Heart left ventricle (tissue), 16 donors: ENCODE measurements around the gene CCNT2. TPM values are rescaled to one million over a fixed set of nuclear protein-coding genes. Genes with fewer than 3 reads are reported as not detected.

Experiments used
- ATAC-seq, 4 donors: fragments of 200-7000 bp; cut with Tn5 transposase; one replicate each; pipeline ENCODE4 v1.9.1; 2020 to 2022; ENCODE audit warnings: moderate library complexity in 4 of 4, mild to moderate bottlenecking in 3 of 4, moderate number of reproducible peaks in 1 of 4
- DNase-seq, 5 donors: peaks; one replicate each; pipeline ENCODE4 v3.0.0-alpha.2; 2020
- H3K27ac ChIP-seq, 12 donors: fragments of 200-600 bp; sonication (generic) in 4 of 12; one replicate each; pipeline versions ENCODE4 v1.5.0 to v1.8.0; 2016 to 2022; ENCODE audit warnings: mild to moderate bottlenecking in 2 of 12
- H3K27me3 ChIP-seq, 9 donors: fragments of 200-600 bp; sonication (generic) in 2 of 9; one replicate each; pipeline versions ENCODE4 v1.5.1 to v1.8.0; 2016 to 2022; ENCODE audit warnings: mild to moderate bottlenecking in 3 of 9
- H3K36me3 ChIP-seq, 9 donors: fragments of 200-600 bp; sonication (generic) in 2 of 9; one replicate each; pipeline versions ENCODE4 v1.5.0 to v1.8.0; 2018 to 2022; ENCODE audit warnings: mild to moderate bottlenecking in 2 of 9
- H3K4me1 ChIP-seq, 12 donors: fragments of 200-600 bp; sonication (generic) in 4 of 12; one replicate each; pipeline versions ENCODE4 v1.5.0 to v1.8.0; 2016 to 2022; ENCODE audit warnings: mild to moderate bottlenecking in 3 of 12
- H3K4me3 ChIP-seq, 12 donors: fragments of 200-600 bp; sonication (generic) in 4 of 12; one replicate each; pipeline versions ENCODE4 v1.5.0 to v1.8.0; 2017 to 2022; ENCODE audit warnings: mild to moderate bottlenecking in 9 of 12, moderate library complexity in 4 of 12
- H3K9me3 ChIP-seq, 12 donors: fragments of 200-600 bp; sonication (generic) in 4 of 12; one replicate each; pipeline versions ENCODE4 v1.5.0 to v1.8.0; 2016 to 2022; ENCODE audit warnings: mild to moderate bottlenecking in 1 of 12
- CTCF ChIP-seq, 12 donors: fragments of 200-600 bp; sonication (generic) in 4 of 12; IDR thresholded peaks; one replicate each; pipeline versions ENCODE4 v1.5.0 to v1.8.0; 2018 to 2022; ENCODE audit warnings: antibody characterized with exemption in 12 of 12, mild to moderate bottlenecking in 5 of 12
- POLR2A ChIP-seq, 2 donors: fragments of 450-650 bp; IDR thresholded peaks; one replicate each; pipeline ENCODE4 v1.6.1; 2017; ENCODE audit warnings: antibody characterized with exemption in 2 of 2, mild to moderate bottlenecking in 2 of 2, moderate library complexity in 2 of 2
- WGBS, 4 donors: extraction: QIAGEN DNeasy Blood & Tissue Kit in 2 of 4; methylation state at CpG; one replicate each; pipeline versions ENCODE4 v1.1.5 to v1.1.7; 2013 to 2018; 5-methylcytosine and 5-hydroxymethylcytosine counted together
- intact Hi-C, 10 donors: fragments of 100-400 bp; cut with DNase I; formaldehyde crosslinking; loops; one replicate each; pipeline versions ENCODE4 v1.11.1 to v1.14.2; 2022
- polyA plus RNA-seq, 2 donors: library from polyadenylated mRNA; stranded (reverse); fragments of 200-250 nt; gene quantifications; one replicate each; pipeline ENCODE4 v1.2.3, GENCODE V29; 2013
- total RNA-seq, 9 donors: library from RNA; depleted of rRNA in 2 of 9; stranded (reverse); fragments of >200 nt in 2 of 9; fragmentation: NEBNext Ultra II Directional in 3 of 9; extraction: Animal tissue kit (Norgen Biotek cat#: 25700) in 3 of 9; gene quantifications; one replicate each; pipeline versions ENCODE4 v1.1.0 to v1.2.4, GENCODE V29; 2016 to 2023
- donor health status: ischemic (EF 13 %, LVEDD 7.1; RV severe dilation, severe dysfunction).
- donor health status: healthy with polysubstance abuse.
- donor health status: DM: no; HTN: yes; CAD: no.
- donor health status: DM: no; HTN: no; CAD: no.
- donor health status: ischemic (EF 25% LVEDD 6.9; RV normal size, moderate dysfunction).
- donor health status: ischemic (EF 25% LVEDD 5.7; RV mildly dilated, moderate dysfunction).
- donor health status: healthy.
- donor health status: DM: yes; HTN: yes; CAD: no.
- donor health status: ischemic (EF 35%, LVEDD 5.7; RV mildly dilated, moderate dysfunction).
- donor health status: nonischemic (EF 11% LVEDD 7.7; RV severe dilation, severe dysfunction).
- donor health status: DM: yes; HTN: yes; CAD: no.
- donor health status: PGD.
- donor health status: ischemic (EF 29% LVEDD 5.4; RV normal size, mild dysfunction).
- donor health status: nonischemic (EF 23%, LVEDD 6.1; RV moderate dilation, normal function).

Gene CCNT2
- total and polyA plus RNA-seq, 11 donors: 6.7 to 26.8 (median 19.2) TPM

- intact Hi-C loops: no loop called here
- no peaks in the 10 kb centered on the region for H3K27me3 ChIP-seq
- peaks cover 0 to 8% (median 0%) of the 10 kb centered on the region in 12 donors for H3K4me1 ChIP-seq
- ATAC-seq (no peak), DNase-seq (no peak)
- H3K4me3 ChIP-seq: no peak overlapping the region
- H3K36me3 ChIP-seq: peaks cover 6 to 99% (median 89%) of the 10 kb centered on the region in 9 donors
- no peak overlapping the region for H3K27ac ChIP-seq
- TF ChIP-seq CTCF (IDR thresholded peaks at IDR 0.05): no peak
- TF ChIP-seq POLR2A (IDR thresholded peaks at IDR 0.05): no peak
- 90 to 95% (median 92%) methylated on average over 7 of the region's 7 CpGs for WGBS, 4 donors
- no peaks in the 10 kb centered on the region for H3K9me3 ChIP-seq
Observed at GRCh38 chr2:134949981-134950708, 31.5 kb downstream of the CCNT2 start.

GRCh38 chr2:134950886-134951285 is 32.3 kb downstream of the CCNT2 start:
- no peak for DNase-seq
- H3K27ac ChIP-seq: no peak overlapping the region
- peaks cover 0 to 8% (median 0%) of the 10 kb centered on the region in 12 donors for H3K4me1 ChIP-seq
- TF ChIP-seq POLR2A (IDR thresholded peaks at IDR 0.05) (no peak), CTCF (IDR thresholded peaks at IDR 0.05) (no peak)
- no peak overlapping the region for H3K4me3 ChIP-seq
- no peaks in the 10 kb centered on the region for H3K9me3 ChIP-seq
- 89 to 95% (median 94%) methylated on average over 2 of the region's 2 CpGs for WGBS, 4 donors
- intact Hi-C loops: no loop called here
- no peak for ATAC-seq
- peaks cover 6 to 100% (median 94%) of the 10 kb centered on the region in 9 donors for H3K36me3 ChIP-seq
- no peaks in the 10 kb centered on the region for H3K27me3 ChIP-seq

- no peak for ATAC-seq
- no peaks in the 10 kb centered on the region for H3K27me3 ChIP-seq
- TF ChIP-seq CTCF (IDR thresholded peaks at IDR 0.05): no peak
- TF ChIP-seq POLR2A (IDR thresholded peaks at IDR 0.05): no peak
- intact Hi-C loops: no loop called here
- peaks cover 6 to 100% (median 95%) of the 10 kb centered on the region in 9 donors for H3K36me3 ChIP-seq
- WGBS, 4 donors: 96 to 98% (median 98%) methylated on average over 3 of the region's 3 CpGs
- no peak overlapping the region for H3K4me3 ChIP-seq
- peaks cover 0 to 8% (median 0%) of the 10 kb centered on the region in 12 donors for H3K4me1 ChIP-seq
- H3K9me3 ChIP-seq: no peaks in the 10 kb centered on the region
- DNase-seq: no peak
- H3K27ac ChIP-seq: no peak overlapping the region
Observed at GRCh38 chr2:134952608-134953007, 34.0 kb downstream of the CCNT2 start.

GRCh38 chr2:134954065-134954464 is 35.4 kb downstream of the CCNT2 start:
- no peak overlapping the region for H3K4me3 ChIP-seq
- WGBS, 4 donors: 89 to 96% (median 94%) methylated on average over 5 of the region's 5 CpGs
- H3K36me3 ChIP-seq: peaks cover 6 to 99% (median 90%) of the 10 kb centered on the region in 9 donors
- H3K4me1 ChIP-seq: peaks cover 0 to 8% (median 0%) of the 10 kb centered on the region in 12 donors
- no peak for DNase-seq
- TF ChIP-seq POLR2A (IDR thresholded peaks at IDR 0.05): no peak
- TF ChIP-seq CTCF (IDR thresholded peaks at IDR 0.05): no peak
- no peaks in the 10 kb centered on the region for H3K27me3 ChIP-seq
- no peaks in the 10 kb centered on the region for H3K9me3 ChIP-seq
- no peak for ATAC-seq
- intact Hi-C loops: no loop called here
- H3K27ac ChIP-seq: no peak overlapping the region
